PC-3 (cell line): ENCODE data around the gene ZNF22.

Source experiments
- EZH2 ChIP-seq: fragments of 300-600 bp; sonication (generic); IDR thresholded peaks from one replicate; pipeline ENCODE4 v1.6.1; 2017; ENCODE audit warnings: antibody characterized with exemption, mild to moderate bottlenecking, low read length; ENCODE audit not compliant: unreplicated experiment
- TF ChIP-seq, protein P1 (sequence below): fragments of 300-600 bp; sonication (generic); conservative IDR thresholded peaks from 2 replicates; pipeline ENCODE4 v1.5.1; 2017; ENCODE audit warnings: antibody characterized with exemption, low read depth, mild to moderate bottlenecking, low read length

DNA sequence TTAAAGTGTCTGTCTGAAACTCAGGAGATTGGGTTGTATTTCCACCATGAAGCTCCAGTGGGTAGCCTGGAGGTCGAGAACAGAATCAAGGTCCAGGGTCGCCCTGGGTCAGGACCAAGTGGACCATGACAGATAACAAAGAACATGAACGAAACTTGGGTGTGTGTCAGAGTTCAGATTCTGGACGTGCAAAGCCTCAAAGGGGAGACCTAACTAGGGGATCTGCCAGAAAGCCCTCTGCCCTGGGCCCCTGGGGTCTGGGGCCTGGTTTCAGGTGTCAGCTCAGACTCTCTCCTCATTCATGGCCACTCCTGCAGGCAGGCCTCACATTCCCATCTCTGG lies 39.5 kb upstream of the ZNF22 start:
- TF ChIP-seq, protein P1, sequence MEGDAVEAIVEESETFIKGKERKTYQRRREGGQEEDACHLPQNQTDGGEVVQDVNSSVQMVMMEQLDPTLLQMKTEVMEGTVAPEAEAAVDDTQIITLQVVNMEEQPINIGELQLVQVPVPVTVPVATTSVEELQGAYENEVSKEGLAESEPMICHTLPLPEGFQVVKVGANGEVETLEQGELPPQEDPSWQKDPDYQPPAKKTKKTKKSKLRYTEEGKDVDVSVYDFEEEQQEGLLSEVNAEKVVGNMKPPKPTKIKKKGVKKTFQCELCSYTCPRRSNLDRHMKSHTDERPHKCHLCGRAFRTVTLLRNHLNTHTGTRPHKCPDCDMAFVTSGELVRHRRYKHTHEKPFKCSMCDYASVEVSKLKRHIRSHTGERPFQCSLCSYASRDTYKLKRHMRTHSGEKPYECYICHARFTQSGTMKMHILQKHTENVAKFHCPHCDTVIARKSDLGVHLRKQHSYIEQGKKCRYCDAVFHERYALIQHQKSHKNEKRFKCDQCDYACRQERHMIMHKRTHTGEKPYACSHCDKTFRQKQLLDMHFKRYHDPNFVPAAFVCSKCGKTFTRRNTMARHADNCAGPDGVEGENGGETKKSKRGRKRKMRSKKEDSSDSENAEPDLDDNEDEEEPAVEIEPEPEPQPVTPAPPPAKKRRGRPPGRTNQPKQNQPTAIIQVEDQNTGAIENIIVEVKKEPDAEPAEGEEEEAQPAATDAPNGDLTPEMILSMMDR: no peak
- TF ChIP-seq EZH2: no peak
